GM12891 (cell line): Measurements from ENCODE around the gene TTC7B.

Experiments
- POLR2A ChIP-seq: IDR thresholded peaks from 2 replicates; pipeline ENCODE4 v1.6.1; 2011; ENCODE audit warnings: low read depth, low read length, control low read depth
- POLR2AphosphoS5 ChIP-seq: IDR thresholded peaks from 2 replicates; pipeline ENCODE4 v1.6.1; 2011; ENCODE audit warnings: low read depth, low read length, control low read depth
- POU2F2 ChIP-seq: IDR thresholded peaks from 2 replicates; pipeline ENCODE4 v1.6.1; 2011; ENCODE audit warnings: low read depth, mild to moderate bottlenecking, control low read depth, low read length, moderate library complexity
- SPI1 ChIP-seq: IDR thresholded peaks from 2 replicates; pipeline ENCODE4 v1.6.1; 2011; ENCODE audit warnings: low read depth, low read length, control low read depth
- TAF1 ChIP-seq: IDR thresholded peaks from 2 replicates; pipeline ENCODE4 v1.6.1; 2011; ENCODE audit warnings: low read depth, low read length, control low read depth

DNA sequence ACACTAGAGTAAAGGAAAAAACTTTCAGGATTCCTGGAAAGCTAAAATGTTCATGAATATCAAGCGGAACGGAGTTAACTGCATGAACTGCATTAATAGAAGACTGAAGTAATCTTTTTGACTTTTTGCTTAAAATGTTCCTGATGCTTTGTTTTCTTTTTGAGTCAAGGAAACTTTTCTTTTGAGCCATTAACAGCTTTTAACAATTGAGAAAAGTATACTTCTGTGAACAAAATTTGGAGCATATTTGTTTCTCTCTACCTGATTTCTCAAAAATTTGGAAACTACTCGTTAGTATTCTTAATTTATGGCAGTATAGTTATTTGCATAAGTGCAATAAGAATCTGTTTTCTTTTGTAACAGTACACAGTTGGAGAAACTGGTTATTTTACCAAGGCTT, 340.9 kb downstream of the TTC7B start:
- TF ChIP-seq TAF1, result no peak
- no peak for TF ChIP-seq POLR2AphosphoS5
- TF ChIP-seq SPI1, result no peak
- TF ChIP-seq POLR2A, result no peak
- no peak for TF ChIP-seq POU2F2
